Neural progenitor cell (in vitro differentiated cells): ENCODE measurements around the gene SYTL3. TPM values are rescaled to one million over a fixed set of nuclear protein-coding genes. Genes with fewer than 3 reads are reported as not detected.

Experiments used
- DNase-seq: peaks from one replicate; pipeline ENCODE4 v3.0.0-alpha.2; 2016; ENCODE audit warnings: low spot score
- H2AFZ ChIP-seq: fragments of 200-600 bp; sonication (generic); replicated peaks from 2 replicates; pipeline ENCODE4 v1.6.1; 2016; ENCODE audit warnings: antibody characterized with exemption
- H3F3A ChIP-seq: fragments of 200-600 bp; sonication (generic); 2 replicates; pipeline ENCODE4 v1.6.1; 2016; ENCODE audit warnings: antibody characterized with exemption, low read depth
- H3K27ac ChIP-seq: fragments of 200-600 bp; sonication (generic); 2 replicates; pipeline ENCODE4 v1.5.1; 2016; ENCODE audit warnings: mild to moderate bottlenecking
- H3K27me3 ChIP-seq: fragments of 200-600 bp; sonication (generic); 2 replicates; pipeline ENCODE4 v1.6.1; 2016; ENCODE audit warnings: mild to moderate bottlenecking, moderate library complexity
- H3K36me3 ChIP-seq: fragments of 200-600 bp; sonication (generic); 2 replicates; pipeline ENCODE4 v1.5.1; 2016
- H3K4me1 ChIP-seq: fragments of 200-600 bp; sonication (generic); 2 replicates; pipeline ENCODE4 v1.6.1; 2016; ENCODE audit warnings: mixed run types
- H3K4me2 ChIP-seq: fragments of 200-600 bp; sonication (generic); 2 replicates; pipeline ENCODE4 v1.6.1; 2016
- H3K4me3 ChIP-seq: fragments of 200-600 bp; sonication (generic); 2 replicates; pipeline ENCODE4 v1.5.1; 2016
- H3K79me2 ChIP-seq: fragments of 200-600 bp; sonication (generic); 2 replicates; pipeline ENCODE4 v1.6.1; 2016; ENCODE audit warnings: low read depth
- H3K9ac ChIP-seq: fragments of 200-600 bp; sonication (generic); 2 replicates; pipeline ENCODE4 v1.6.1; 2016
- H3K9me3 ChIP-seq: fragments of 200-600 bp; sonication (generic); 2 replicates; pipeline ENCODE4 v1.5.1; 2016; ENCODE audit warnings: low read depth
- H4K20me1 ChIP-seq: fragments of 200-600 bp; sonication (generic); 2 replicates; pipeline ENCODE4 v1.6.1; 2016; ENCODE audit warnings: low read depth
- H3K27ac Mint-ChIP-seq: 3 replicates; pipeline ENCODE4 v1.8.0; 2021; ENCODE audit warnings: mixed read lengths
- H3K27me3 Mint-ChIP-seq: 2 replicates; pipeline ENCODE4 v1.8.0; 2022; ENCODE audit warnings: low read depth, mild to moderate bottlenecking, inconsistent platforms, moderate library complexity, mixed read lengths; ENCODE audit not compliant: insufficient read depth
- H3K36me3 Mint-ChIP-seq: 3 replicates; pipeline ENCODE4 v1.8.0; 2021; ENCODE audit warnings: mixed read lengths
- H3K4me1 Mint-ChIP-seq: 3 replicates; pipeline ENCODE4 v1.8.0; 2021; ENCODE audit warnings: mixed read lengths
- H3K4me3 Mint-ChIP-seq: 3 replicates; pipeline ENCODE4 v1.8.0; 2021; ENCODE audit warnings: mild to moderate bottlenecking, moderate library complexity, mixed read lengths
- H3K9me3 Mint-ChIP-seq: 3 replicates; pipeline ENCODE4 v1.8.0; 2020; ENCODE audit warnings: mixed read lengths
- CTCF ChIP-seq: fragments of 200-600 bp; sonication (generic); IDR thresholded peaks from 2 replicates; pipeline ENCODE4 v1.5.1; 2017; ENCODE audit warnings: antibody characterized with exemption, mild to moderate bottlenecking
- EZH2 ChIP-seq: fragments of 200-600 bp; sonication (generic); IDR thresholded peaks from 2 replicates; pipeline ENCODE4 v1.6.1; 2017; ENCODE audit warnings: antibody characterized with exemption, mild to moderate bottlenecking, moderate library complexity
- EZH2phosphoT487 ChIP-seq: fragments of 200-600 bp; sonication (generic); IDR thresholded peaks from 2 replicates; pipeline ENCODE4 v1.6.1; 2017; ENCODE audit warnings: antibody characterized with exemption
- total RNA-seq: library from RNA; depleted of rRNA; stranded (reverse); fragments of >200 nt; gene quantifications from 2 replicates; pipeline ENCODE4 v1.2.3, GENCODE V29; 2015; ENCODE audit warnings: low replicate concordance

Gene SYTL3
- total RNA-seq, 1 donor from 2014 or later = not detected

- Histone ChIP-seq H3K27me3 (no peaks in the 10 kb centered on the region), H3K79me2 (peaks cover 19% of the 10 kb centered on the region), H3K27ac (no peak overlapping the region), H3K4me3 (no peak overlapping the region), H3K4me1 (no peaks in the 10 kb centered on the region), H3K9me3 (no peaks in the 10 kb centered on the region), H4K20me1 (peaks cover 8% of the 10 kb centered on the region), H3K9ac (no peak overlapping the region), H3F3A (no peaks in the 10 kb centered on the region), H3K36me3 (no peaks in the 10 kb centered on the region), H3K4me2 (no peak overlapping the region), H2AFZ (no peak overlapping the region)
- H3K4me1 Mint-ChIP-seq = no peaks in the 10 kb centered on the region
- no peak overlapping the region for H3K4me3 Mint-ChIP-seq
- peaks cover 50% of the 10 kb centered on the region for H3K36me3 Mint-ChIP-seq
- no peak for DNase-seq
- H3K27ac Mint-ChIP-seq = no peak overlapping the region
- no peaks in the 10 kb centered on the region for H3K9me3 Mint-ChIP-seq
- H3K27me3 Mint-ChIP-seq = no peaks in the 10 kb centered on the region
- TF ChIP-seq EZH2 = no peak
- TF ChIP-seq EZH2phosphoT487 = no peak
- no peak for TF ChIP-seq CTCF
Measured at GRCh38 chr6:158785036-158785435, 135.2 kb downstream of the SYTL3 start.

- peaks cover 42% of the 10 kb centered on the region for H3K36me3 Mint-ChIP-seq
- no peak overlapping the region for H3K4me3 Mint-ChIP-seq
- H3F3A ChIP-seq = no peaks in the 10 kb centered on the region
- H3K27ac Mint-ChIP-seq = no peak overlapping the region
- no peak overlapping the region for H3K27ac ChIP-seq
- H2AFZ ChIP-seq = no peak overlapping the region
- no peaks in the 10 kb centered on the region for H3K9me3 ChIP-seq
- H3K9ac ChIP-seq = no peak overlapping the region
- H3K27me3 ChIP-seq = no peaks in the 10 kb centered on the region
- no peaks in the 10 kb centered on the region for H3K27me3 Mint-ChIP-seq
- no peak overlapping the region for H3K4me2 ChIP-seq
- TF ChIP-seq EZH2 = no peak
- no peak for TF ChIP-seq EZH2phosphoT487
- no peak for TF ChIP-seq CTCF
- H3K36me3 ChIP-seq = no peaks in the 10 kb centered on the region
- peaks cover 6% of the 10 kb centered on the region for H3K4me1 Mint-ChIP-seq
- no peaks in the 10 kb centered on the region for H3K4me1 ChIP-seq
- H3K9me3 Mint-ChIP-seq = no peaks in the 10 kb centered on the region
- peaks cover 4% of the 10 kb centered on the region for H4K20me1 ChIP-seq
- H3K4me3 ChIP-seq = no peak overlapping the region
- no peak for DNase-seq
- H3K79me2 ChIP-seq = peaks cover 35% of the 10 kb centered on the region
Measured at GRCh38 chr6:158786645-158787304, 136.9 kb downstream of the SYTL3 start.

- no peak overlapping the region for H3K4me3 ChIP-seq
- H3K79me2 ChIP-seq = peaks cover 41% of the 10 kb centered on the region
- no peak overlapping the region for H3K27ac ChIP-seq
- no peaks in the 10 kb centered on the region for H3K36me3 ChIP-seq
- H3K27me3 ChIP-seq = no peaks in the 10 kb centered on the region
- Mint-ChIP-seq H3K27me3 (no peaks in the 10 kb centered on the region), H3K9me3 (no peaks in the 10 kb centered on the region), H3K27ac (no peak overlapping the region), H3K36me3 (peaks cover 39% of the 10 kb centered on the region), H3K4me1 (peaks cover 6% of the 10 kb centered on the region), H3K4me3 (no peak overlapping the region)
- TF ChIP-seq EZH2 (no peak), EZH2phosphoT487 (no peak), CTCF (no peak)
- no peak for DNase-seq
- no peaks in the 10 kb centered on the region for H3K9me3 ChIP-seq
- H3K4me2 ChIP-seq = no peak overlapping the region
- H2AFZ ChIP-seq = no peak overlapping the region
- peaks cover 4% of the 10 kb centered on the region for H4K20me1 ChIP-seq
- H3K9ac ChIP-seq = no peak overlapping the region
- H3K4me1 ChIP-seq = no peaks in the 10 kb centered on the region
- H3F3A ChIP-seq = no peaks in the 10 kb centered on the region
Measured at GRCh38 chr6:158787395-158787794, 137.5 kb downstream of the SYTL3 start.
